SK-N-SH (cell line): ENCODE measurements around the gene ZSWIM8. TPM values are rescaled to one million over a fixed set of nuclear protein-coding genes. Genes with fewer than 3 reads are reported as not detected.

Source experiments
- CTCF ChIA-PET: fragments of 300-600, 350-600 bp; formaldehyde crosslinking; extraction: SDS; loops from one replicate; lab custom pipeline; 2021; lab: Yijun Ruan, JAX
- POLR2A ChIA-PET: fragments of 350-600 bp; sonication (Branson Sonifier 250); formaldehyde crosslinking; extraction: SDS; loops from one replicate; lab custom pipeline; 2020; ENCODE audit warnings: antibody characterized with exemption, inconsistent platforms; lab: Yijun Ruan, JAX
- DNase-seq: peaks from one replicate; pipeline ENCODE4 v3.0.0; 2012
- H2AFZ ChIP-seq: fragments of 200-600 bp; sonication (generic); 2 replicates; pipeline ENCODE4 v1.8.1; 2016; ENCODE audit warnings: antibody characterized with exemption, mild to moderate bottlenecking, low read depth
- H3F3A ChIP-seq: fragments of 200-600 bp; sonication (generic); replicated peaks from 2 replicates; pipeline ENCODE3; 2016; ENCODE audit warnings: antibody characterized with exemption, mild to moderate bottlenecking; ENCODE audit not compliant: insufficient read depth
- H3K27ac ChIP-seq, 2 experiments: fragments of 200-500 bp in 1 of 2; fragments of 200-600 bp in 1 of 2; sonication (Bioruptor generic) in 1 of 2; sonication (generic), shearing (Covaris generic) in 1 of 2; 2 replicates each; pipeline versions ENCODE4 v1.5.1 to v1.6.1; 2014 to 2016; ENCODE audit warnings: low read depth in 2 of 2, inconsistent platforms in 1 of 2, low read length in 1 of 2, mild to moderate bottlenecking in 1 of 2, mixed read lengths in 1 of 2
- H3K27me3 ChIP-seq: fragments of 200-600 bp; sonication (generic), shearing (Covaris generic); 2 replicates; pipeline ENCODE4 v1.6.1; 2016; ENCODE audit warnings: mixed run types; ENCODE audit not compliant: insufficient read depth
- H3K36me3 ChIP-seq, 2 experiments: fragments of 200-500 bp in 1 of 2; fragments of 200-600 bp in 1 of 2; sonication (Bioruptor generic) in 1 of 2; sonication (generic) in 1 of 2; replicated peaks in 1 of 2; 2 replicates each; pipeline versions ENCODE3 to v1.5.1; 2014 to 2016; ENCODE audit warnings: low read length in 1 of 2, mild to moderate bottlenecking in 1 of 2; ENCODE audit not compliant: insufficient read depth in 2 of 2, control insufficient read depth in 1 of 2
- H3K4me1 ChIP-seq, 2 experiments: fragments of 200-500 bp in 1 of 2; fragments of 200-600 bp in 1 of 2; sonication (Bioruptor generic) in 1 of 2; sonication (generic), shearing (Covaris generic) in 1 of 2; 2 replicates each; pipeline versions ENCODE4 v1.5.1 to v1.6.1; 2014 to 2016; ENCODE audit warnings: low read depth in 1 of 2, low read length in 1 of 2, mixed run types in 1 of 2; ENCODE audit not compliant: insufficient read depth in 2 of 2, control insufficient read depth in 1 of 2
- H3K4me2 ChIP-seq: fragments of 200-600 bp; sonication (generic), shearing (Covaris generic); 2 replicates; pipeline ENCODE4 v1.6.1; 2017; ENCODE audit warnings: mixed run types
- H3K4me3 ChIP-seq, 2 experiments: fragments of 200-500 bp in 1 of 2; fragments of 200-600 bp in 1 of 2; sonication (Bioruptor generic) in 1 of 2; sonication (generic), shearing (Covaris generic) in 1 of 2; 2 replicates each; pipeline versions ENCODE4 v1.5.1 to v1.8.1; 2014 to 2016; ENCODE audit warnings: low read depth in 2 of 2, inconsistent platforms in 1 of 2, low read length in 1 of 2, mild to moderate bottlenecking in 1 of 2, mixed read lengths in 1 of 2, moderate library complexity in 1 of 2
- H3K79me2 ChIP-seq: fragments of 200-600 bp; sonication (generic); 2 replicates; pipeline ENCODE4 v1.8.1; 2017; ENCODE audit warnings: mild to moderate bottlenecking; ENCODE audit not compliant: insufficient read depth
- H3K9ac ChIP-seq: fragments of 200-600 bp; sonication (generic); 2 replicates; pipeline ENCODE4 v1.6.1; 2017; ENCODE audit warnings: mixed run types
- H3K9me2 ChIP-seq: fragments of 200-600 bp; sonication (generic); 2 replicates; pipeline ENCODE4 v1.6.1; 2017; ENCODE audit warnings: mixed run types
- H3K9me3 ChIP-seq: fragments of 200-600 bp; sonication (generic); 2 replicates; pipeline ENCODE4 v1.6.1; 2017; ENCODE audit warnings: mixed run types, mild to moderate bottlenecking, moderate library complexity
- H4K20me1 ChIP-seq: fragments of 200-600 bp; sonication (generic); 2 replicates; pipeline ENCODE4 v1.6.1; 2017; ENCODE audit warnings: mild to moderate bottlenecking, mixed run types; ENCODE audit not compliant: insufficient read depth
- ELF1 ChIP-seq: IDR thresholded peaks from 2 replicates; pipeline ENCODE4 v1.4.0; 2012
- FOSL2 ChIP-seq: IDR thresholded peaks from 2 replicates; pipeline ENCODE4 v1.4.0; 2012; ENCODE audit warnings: low read depth, mild to moderate bottlenecking, moderate library complexity, borderline replicate concordance
- FOXM1 ChIP-seq: IDR thresholded peaks from 2 replicates; pipeline ENCODE4 v1.4.0; 2012; ENCODE audit warnings: low read depth, mild to moderate bottlenecking
- GABPA ChIP-seq: IDR thresholded peaks from 2 replicates; pipeline ENCODE4 v1.4.0; 2012; ENCODE audit warnings: low read depth, mild to moderate bottlenecking
- JUND ChIP-seq: IDR thresholded peaks from 2 replicates; pipeline ENCODE4 v1.4.0; 2012
- MEF2A ChIP-seq: IDR thresholded peaks from 2 replicates; pipeline ENCODE4 v1.4.0; 2012; ENCODE audit warnings: low read depth, borderline replicate concordance
- POLR2AphosphoS5 ChIP-seq: IDR thresholded peaks from 2 replicates; pipeline ENCODE4 v1.6.1; 2012; ENCODE audit warnings: low read depth, low read length
- SMC3 ChIP-seq: IDR thresholded peaks from 2 replicates; pipeline ENCODE4 v1.6.1; 2012; ENCODE audit warnings: low read depth, low read length, improper control_type of control experiment
- TAF1 ChIP-seq: IDR thresholded peaks from 2 replicates; pipeline ENCODE4 v1.6.1; 2012; ENCODE audit warnings: low read depth, mild to moderate bottlenecking, low read length, moderate library complexity, borderline replicate concordance
- YY1 ChIP-seq: IDR thresholded peaks from 2 replicates; pipeline ENCODE4 v1.4.0; 2012; ENCODE audit warnings: low read depth, mild to moderate bottlenecking
- whole genome bisulfite sequencing: methylation state at CpG from one replicate; pipeline ENCODE4 v1.1.6; 2017; ENCODE audit warnings: low lambda C conversion rate; 5-methylcytosine and 5-hydroxymethylcytosine counted together
- polyA plus RNA-seq, 3 experiments: library from polyadenylated mRNA; depleted of rRNA; stranded (reverse); fragments of >200 nt; gene quantifications; 2 replicates each; pipeline ENCODE4 v1.2.3, GENCODE V29; 2012
- TF ChIP-seq, protein P1 (sequence below): fragments of 200-600 bp; sonication (generic); IDR thresholded peaks from 2 replicates; pipeline ENCODE4 v1.6.1; 2017; ENCODE audit warnings: antibody characterized with exemption, mild to moderate bottlenecking, moderate library complexity
- TF ChIP-seq, protein P2 (sequence below): IDR thresholded peaks from 2 replicates; pipeline ENCODE4 v1.4.0; 2012; ENCODE audit warnings: low read depth, borderline replicate concordance
- TF ChIP-seq, protein P3 (sequence below): fragments of 150-350 bp; IDR thresholded peaks from 2 replicates; pipeline ENCODE4 v1.6.1; 2016; ENCODE audit warnings: mild to moderate bottlenecking, low read depth, low read length

The ZSWIM8 gene
- polyA plus RNA-seq, 1 of the 3 experiments (the other 2 are of a cell fraction) = 97.3 TPM

- no peak overlapping the region for H3K9ac ChIP-seq
- H4K20me1 ChIP-seq = 0 out of 2 replicates have a peak, but pooled peaks cover under 1% of the 10 kb centered on the region
- no peaks in the 10 kb centered on the region for H3K9me2 ChIP-seq
- no peak for DNase-seq
- TF ChIP-seq, protein P1, sequence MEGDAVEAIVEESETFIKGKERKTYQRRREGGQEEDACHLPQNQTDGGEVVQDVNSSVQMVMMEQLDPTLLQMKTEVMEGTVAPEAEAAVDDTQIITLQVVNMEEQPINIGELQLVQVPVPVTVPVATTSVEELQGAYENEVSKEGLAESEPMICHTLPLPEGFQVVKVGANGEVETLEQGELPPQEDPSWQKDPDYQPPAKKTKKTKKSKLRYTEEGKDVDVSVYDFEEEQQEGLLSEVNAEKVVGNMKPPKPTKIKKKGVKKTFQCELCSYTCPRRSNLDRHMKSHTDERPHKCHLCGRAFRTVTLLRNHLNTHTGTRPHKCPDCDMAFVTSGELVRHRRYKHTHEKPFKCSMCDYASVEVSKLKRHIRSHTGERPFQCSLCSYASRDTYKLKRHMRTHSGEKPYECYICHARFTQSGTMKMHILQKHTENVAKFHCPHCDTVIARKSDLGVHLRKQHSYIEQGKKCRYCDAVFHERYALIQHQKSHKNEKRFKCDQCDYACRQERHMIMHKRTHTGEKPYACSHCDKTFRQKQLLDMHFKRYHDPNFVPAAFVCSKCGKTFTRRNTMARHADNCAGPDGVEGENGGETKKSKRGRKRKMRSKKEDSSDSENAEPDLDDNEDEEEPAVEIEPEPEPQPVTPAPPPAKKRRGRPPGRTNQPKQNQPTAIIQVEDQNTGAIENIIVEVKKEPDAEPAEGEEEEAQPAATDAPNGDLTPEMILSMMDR = no peak
- TF ChIP-seq GABPA (no peak), JUND (no peak)
- H3K36me3 ChIP-seq = peaks cover 61 to 66% of the 10 kb centered on the region in 2 experiments
- ChIA-PET CTCF (no interaction called here), POLR2A (no interaction called here)
- no peaks in the 10 kb centered on the region for H3K9me3 ChIP-seq
- peaks cover 4 to 15% of the 10 kb centered on the region in 2 experiments; a peak in 3 of 4 replicates for H3K4me1 ChIP-seq
- H3K4me3 ChIP-seq = no peak overlapping the region
- peaks cover 24% of the 10 kb centered on the region for H3K79me2 ChIP-seq
- no peaks in the 10 kb centered on the region for H3K27me3 ChIP-seq
- H3K27ac ChIP-seq = no peak overlapping the region
- H3F3A ChIP-seq = peaks cover 26% of the 10 kb centered on the region
- H2AFZ ChIP-seq = no peak overlapping the region
- H3K4me2 ChIP-seq = no peak overlapping the region
- WGBS = 92% methylated on average over 11 of the region's 11 CpGs
Measured at GRCh38 chr10:73768881-73769280, 16.5 kb upstream of the ZSWIM8 start.

DNA sequence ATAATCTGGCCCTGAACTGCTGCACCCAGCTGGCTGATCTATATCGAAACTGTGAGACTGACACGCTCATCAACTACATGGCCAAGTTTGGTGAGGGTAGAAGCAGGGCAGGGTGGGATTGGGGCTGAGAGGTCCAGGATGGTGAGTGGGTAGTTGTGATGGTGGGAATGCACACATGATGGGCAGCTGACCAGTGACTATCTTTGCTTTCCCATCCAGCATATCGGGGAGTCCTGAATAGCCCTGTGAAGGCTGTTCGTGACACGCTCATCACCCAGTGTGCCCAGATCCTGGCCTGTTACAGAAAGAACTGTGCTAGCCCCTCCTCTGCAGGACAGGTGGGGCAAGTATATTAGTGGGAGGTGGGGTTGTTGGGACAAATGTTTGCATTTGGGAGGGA is 16.0 kb upstream of the ZSWIM8 start:
- no peaks in the 10 kb centered on the region for H3K27me3 ChIP-seq
- H3K79me2 ChIP-seq = peaks cover 24% of the 10 kb centered on the region
- POLR2A ChIA-PET = no interaction called here
- H4K20me1 ChIP-seq = 0 out of 2 replicates have a peak, but pooled peaks cover 5% of the 10 kb centered on the region
- no peak overlapping the region for H3K4me2 ChIP-seq
- DNase-seq = no peak
- no peak overlapping the region for H2AFZ ChIP-seq
- TF ChIP-seq SMC3 (no peak), POLR2AphosphoS5 (no peak), TAF1 (no peak), FOXM1 (no peak), MEF2A (no peak), ELF1 (no peak), YY1 (no peak), FOSL2 (no peak)
- TF ChIP-seq, protein P2, sequence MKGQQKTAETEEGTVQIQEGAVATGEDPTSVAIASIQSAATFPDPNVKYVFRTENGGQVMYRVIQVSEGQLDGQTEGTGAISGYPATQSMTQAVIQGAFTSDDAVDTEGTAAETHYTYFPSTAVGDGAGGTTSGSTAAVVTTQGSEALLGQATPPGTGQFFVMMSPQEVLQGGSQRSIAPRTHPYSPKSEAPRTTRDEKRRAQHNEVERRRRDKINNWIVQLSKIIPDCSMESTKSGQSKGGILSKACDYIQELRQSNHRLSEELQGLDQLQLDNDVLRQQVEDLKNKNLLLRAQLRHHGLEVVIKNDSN = no peak
- TF ChIP-seq, protein P3, sequence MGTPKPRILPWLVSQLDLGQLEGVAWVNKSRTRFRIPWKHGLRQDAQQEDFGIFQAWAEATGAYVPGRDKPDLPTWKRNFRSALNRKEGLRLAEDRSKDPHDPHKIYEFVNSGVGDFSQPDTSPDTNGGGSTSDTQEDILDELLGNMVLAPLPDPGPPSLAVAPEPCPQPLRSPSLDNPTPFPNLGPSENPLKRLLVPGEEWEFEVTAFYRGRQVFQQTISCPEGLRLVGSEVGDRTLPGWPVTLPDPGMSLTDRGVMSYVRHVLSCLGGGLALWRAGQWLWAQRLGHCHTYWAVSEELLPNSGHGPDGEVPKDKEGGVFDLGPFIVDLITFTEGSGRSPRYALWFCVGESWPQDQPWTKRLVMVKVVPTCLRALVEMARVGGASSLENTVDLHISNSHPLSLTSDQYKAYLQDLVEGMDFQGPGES = no peak
- no peaks in the 10 kb centered on the region for H3K9me3 ChIP-seq
- peaks cover 4 to 20% of the 10 kb centered on the region in 2 experiments; a peak in 3 of 4 replicates for H3K4me1 ChIP-seq
- WGBS = 93% methylated on average over 2 of the region's 5 CpGs
- CTCF ChIA-PET = no interaction called here
- H3K9ac ChIP-seq = no peak overlapping the region
- peaks cover 26% of the 10 kb centered on the region for H3F3A ChIP-seq
- no peaks in the 10 kb centered on the region for H3K9me2 ChIP-seq
- H3K27ac ChIP-seq = no peak overlapping the region
- no peak overlapping the region for H3K4me3 ChIP-seq
- H3K36me3 ChIP-seq = peaks cover 58 to 65% of the 10 kb centered on the region in 2 experiments
